Neural cell (in vitro differentiated cells): ENCODE data around the gene NUDT3.

Experiments
- EZH2 ChIP-seq: fragments of 200-600, 300-800 bp; shearing (Covaris generic), sonication (generic); IDR thresholded peaks from 2 replicates; pipeline ENCODE4 v1.6.1; 2014; ENCODE audit warnings: antibody characterized with exemption, low read length, borderline replicate concordance, mild to moderate bottlenecking; ENCODE audit not compliant: insufficient read depth, poor library complexity, severe bottlenecking
- RAD21 ChIP-seq: fragments of 450-650 bp; conservative IDR thresholded peaks from 2 replicates; pipeline ENCODE4 v1.6.1; 2014; ENCODE audit warnings: antibody characterized with exemption, mild to moderate bottlenecking, moderate library complexity
- TAF1 ChIP-seq: IDR thresholded peaks from 2 replicates; pipeline ENCODE4 v1.6.1; 2012; ENCODE audit warnings: low read depth
- TF ChIP-seq, protein P1 (sequence below): fragments of 450-650 bp; IDR thresholded peaks from 2 replicates; pipeline ENCODE4 v1.5.1; 2014; ENCODE audit warnings: antibody characterized with exemption, mild to moderate bottlenecking, moderate library complexity; ENCODE audit not compliant: poor library complexity, severe bottlenecking

GRCh38 chr6:34249469-34250261 is 142.8 kb downstream of the NUDT3 start:
- TF ChIP-seq, protein P1, sequence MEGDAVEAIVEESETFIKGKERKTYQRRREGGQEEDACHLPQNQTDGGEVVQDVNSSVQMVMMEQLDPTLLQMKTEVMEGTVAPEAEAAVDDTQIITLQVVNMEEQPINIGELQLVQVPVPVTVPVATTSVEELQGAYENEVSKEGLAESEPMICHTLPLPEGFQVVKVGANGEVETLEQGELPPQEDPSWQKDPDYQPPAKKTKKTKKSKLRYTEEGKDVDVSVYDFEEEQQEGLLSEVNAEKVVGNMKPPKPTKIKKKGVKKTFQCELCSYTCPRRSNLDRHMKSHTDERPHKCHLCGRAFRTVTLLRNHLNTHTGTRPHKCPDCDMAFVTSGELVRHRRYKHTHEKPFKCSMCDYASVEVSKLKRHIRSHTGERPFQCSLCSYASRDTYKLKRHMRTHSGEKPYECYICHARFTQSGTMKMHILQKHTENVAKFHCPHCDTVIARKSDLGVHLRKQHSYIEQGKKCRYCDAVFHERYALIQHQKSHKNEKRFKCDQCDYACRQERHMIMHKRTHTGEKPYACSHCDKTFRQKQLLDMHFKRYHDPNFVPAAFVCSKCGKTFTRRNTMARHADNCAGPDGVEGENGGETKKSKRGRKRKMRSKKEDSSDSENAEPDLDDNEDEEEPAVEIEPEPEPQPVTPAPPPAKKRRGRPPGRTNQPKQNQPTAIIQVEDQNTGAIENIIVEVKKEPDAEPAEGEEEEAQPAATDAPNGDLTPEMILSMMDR = no peak
- TF ChIP-seq RAD21 (no peak), TAF1 (no peak), EZH2 (no peak)
